Naive thymus-derived CD4-positive, alpha-beta T cell (primary cell): ENCODE measurements around the gene WWOX. TPM values are rescaled to one million over a fixed set of nuclear protein-coding genes. Genes with fewer than 3 reads are reported as not detected.

ENCODE experiments used
- ATAC-seq: fragments of 150-1000 bp; cut with Tn5 transposase; 2 replicates; pipeline ENCODE4 v1.10.0; 2021; ENCODE audit warnings: mild to moderate bottlenecking, moderate library complexity
- CTCF ChIA-PET: fragments of 350-600 bp; sonication (Branson Sonifier 250); formaldehyde crosslinking; loops from one replicate; lab custom pipeline; 2021; ENCODE audit warnings: antibody characterized with exemption; lab: Charles Lee
- POLR2A ChIA-PET: fragments of 350-600 bp; sonication (Branson Sonifier 250); formaldehyde crosslinking; loops from one replicate; lab custom pipeline; 2021; ENCODE audit warnings: antibody characterized with exemption, inconsistent platforms; lab: Charles Lee
- DNase-seq, 9 donors: peaks; one replicate each; pipeline versions ENCODE4 v3.0.0 to v3.0.0-alpha.2; 2020 to 2022; ENCODE audit warnings: mixed read lengths in 1 of 9
- H3K27ac ChIP-seq: one replicate; pipeline ENCODE4 v1.7.0; 2013; ENCODE audit warnings: mild to moderate bottlenecking, low read depth, low read length, moderate library complexity
- H3K27me3 ChIP-seq, 2 donors: one replicate each; pipeline ENCODE4 v1.7.0; 2013; ENCODE audit warnings: low read length in 2 of 2, mild to moderate bottlenecking in 2 of 2, moderate library complexity in 2 of 2; ENCODE audit not compliant: control insufficient read depth in 2 of 2, insufficient read depth in 2 of 2
- H3K36me3 ChIP-seq, 3 experiments: 1 replicate in 2 of 3; 2 replicates in 1 of 3; pipeline ENCODE4 v1.7.0; 2013; ENCODE audit warnings: low read length in 3 of 3, mild to moderate bottlenecking in 3 of 3, moderate library complexity in 1 of 3; ENCODE audit not compliant: insufficient read depth in 3 of 3, control insufficient read depth in 2 of 3
- H3K4me1 ChIP-seq, 2 donors: one replicate each; pipeline ENCODE4 v1.7.0; 2013; ENCODE audit warnings: low read length in 2 of 2, mild to moderate bottlenecking in 2 of 2, moderate library complexity in 1 of 2; ENCODE audit not compliant: control insufficient read depth in 2 of 2, insufficient read depth in 2 of 2
- H3K4me3 ChIP-seq: 2 replicates; pipeline ENCODE4 v1.7.0; 2013; ENCODE audit warnings: mild to moderate bottlenecking, low read length
- H3K9me3 ChIP-seq, 3 experiments: 1 replicate in 2 of 3; 2 replicates in 1 of 3; pipeline ENCODE4 v1.7.0; 2013; ENCODE audit warnings: low read length in 3 of 3; ENCODE audit not compliant: control insufficient read depth in 2 of 3
- H3K27ac Mint-ChIP-seq, 9 donors: one replicate each; pipeline ENCODE4 v1.8.0; 2020 to 2022; ENCODE audit warnings: mixed read lengths in 9 of 9, mild to moderate bottlenecking in 8 of 9, moderate library complexity in 5 of 9, inconsistent platforms in 2 of 9
- H3K27me3 Mint-ChIP-seq, 5 donors: one replicate each; pipeline ENCODE4 v1.8.0; 2021 to 2022; ENCODE audit warnings: mixed read lengths in 5 of 5, mild to moderate bottlenecking in 1 of 5
- H3K36me3 Mint-ChIP-seq, 5 donors: one replicate each; pipeline ENCODE4 v1.8.0; 2020 to 2022; ENCODE audit warnings: mixed read lengths in 5 of 5, mild to moderate bottlenecking in 3 of 5, inconsistent platforms in 1 of 5
- H3K4me1 Mint-ChIP-seq, 7 donors: one replicate each; pipeline ENCODE4 v1.8.0; 2020 to 2022; ENCODE audit warnings: mixed read lengths in 7 of 7, mild to moderate bottlenecking in 3 of 7, inconsistent platforms in 1 of 7
- H3K4me3 Mint-ChIP-seq, 10 donors: one replicate each; pipeline ENCODE4 v1.8.0; 2020 to 2022; ENCODE audit warnings: mild to moderate bottlenecking in 10 of 10, mixed read lengths in 10 of 10, moderate library complexity in 6 of 10, inconsistent platforms in 2 of 10
- H3K9me3 Mint-ChIP-seq, 11 donors: one replicate each; pipeline ENCODE4 v1.8.0; 2020 to 2022; ENCODE audit warnings: mixed read lengths in 11 of 11, mild to moderate bottlenecking in 4 of 11, inconsistent platforms in 1 of 11, moderate library complexity in 1 of 11
- intact Hi-C, 2 donors: fragments of 100-400 bp; cut with micrococcal nuclease; formaldehyde crosslinking; loops; one replicate each; pipeline ENCODE4 v1.15.1; 2023
- polyA plus RNA-seq, 2 donors: library from polyadenylated mRNA; unstranded; fragments of 300-500 nt; fragmentation: Illumina TruSeq; gene quantifications; one replicate each; pipeline ENCODE4 v1.2.3, GENCODE V29; 2021
- total RNA-seq, 6 experiments: library from RNA in 5 of 6; stranded (reverse) in 5 of 6; gene quantifications; 1 replicate in 5 of 6; 2 replicates in 1 of 6; pipeline ENCODE4 v1.2.3 and lab custom pipeline; 2021 to 2026

The WWOX gene
- total and polyA plus RNA-seq, 7 experiments from 2014 or later: 13.8 to 31.1 (median 20.8) TPM

DNA sequence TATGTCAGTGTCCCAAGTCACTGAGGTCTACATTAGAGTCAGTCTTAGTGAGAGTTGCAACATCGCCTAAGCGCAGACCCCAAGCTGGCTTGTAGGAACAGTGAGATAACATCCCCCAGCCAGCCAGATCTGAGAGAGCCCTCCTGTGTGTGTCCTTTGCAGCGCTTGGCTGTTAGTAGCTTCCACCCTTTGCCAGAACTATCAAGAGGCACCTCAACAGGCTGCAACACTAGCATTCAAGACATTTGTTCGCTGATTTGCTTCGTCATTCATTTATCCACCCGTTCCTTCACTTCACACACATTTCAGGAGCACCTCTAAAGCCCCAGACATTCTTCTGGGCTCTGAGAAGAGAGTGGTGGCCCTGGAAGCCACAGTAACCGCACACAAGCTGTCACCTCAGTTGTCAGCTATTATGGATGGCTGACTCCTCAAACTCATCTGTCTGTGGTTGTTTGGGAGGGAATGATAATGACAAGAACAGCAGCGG is 289.6 kb downstream of the WWOX start:
- intact Hi-C loops: no loop called here
- Mint-ChIP-seq H3K9me3 (peaks cover 0 to 9% (median 0%) of the 10 kb centered on the region in 11 donors), H3K4me3 (no peak overlapping the region), H3K4me1 (no peaks in the 10 kb centered on the region), H3K36me3 (peaks cover 0 to 62% (median 43%) of the 10 kb centered on the region in 5 donors), H3K27ac (no peak overlapping the region), H3K27me3 (no peaks in the 10 kb centered on the region)
- no peaks in the 10 kb centered on the region for H3K36me3 ChIP-seq
- H3K4me1 ChIP-seq: no peaks in the 10 kb centered on the region
- H3K27me3 ChIP-seq: no peaks in the 10 kb centered on the region
- no peak for DNase-seq
- H3K4me3 ChIP-seq: no peak overlapping the region
- ChIA-PET POLR2A (no interaction called here), CTCF (no interaction called here)
- no peak for ATAC-seq
- no peaks in the 10 kb centered on the region for H3K9me3 ChIP-seq
- no peak overlapping the region for H3K27ac ChIP-seq

DNA sequence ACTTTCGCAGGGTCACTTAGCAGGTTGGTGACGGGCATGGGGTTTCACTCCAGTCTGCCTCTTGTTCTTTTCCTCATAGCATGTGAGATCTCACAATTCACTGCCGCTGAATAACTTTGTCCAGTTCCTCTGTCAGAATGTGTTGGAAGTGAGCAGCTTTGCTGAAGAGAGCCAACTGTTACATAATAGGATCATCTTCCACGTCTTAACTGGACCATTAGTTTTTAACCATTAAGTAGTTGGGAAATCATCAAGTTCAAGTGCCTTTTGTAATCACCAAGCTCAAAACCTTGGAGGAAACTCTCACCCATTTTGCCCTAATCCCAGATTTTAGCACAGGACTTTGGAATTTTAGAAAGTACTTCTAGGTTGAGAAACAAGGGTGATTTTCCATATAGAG is 290.6 kb downstream of the WWOX start:
- Histone ChIP-seq H3K27me3 (no peaks in the 10 kb centered on the region), H3K4me3 (no peak overlapping the region), H3K4me1 (no peaks in the 10 kb centered on the region), H3K36me3 (no peaks in the 10 kb centered on the region), H3K27ac (no peak overlapping the region), H3K9me3 (no peaks in the 10 kb centered on the region)
- Mint-ChIP-seq H3K27ac (no peak overlapping the region), H3K27me3 (no peaks in the 10 kb centered on the region), H3K9me3 (peaks cover 0 to 9% (median 0%) of the 10 kb centered on the region in 11 donors), H3K4me1 (no peaks in the 10 kb centered on the region), H3K36me3 (peaks cover 0 to 72% (median 43%) of the 10 kb centered on the region in 5 donors), H3K4me3 (no peak overlapping the region)
- CTCF ChIA-PET: no interaction called here
- POLR2A ChIA-PET: no interaction called here
- no peak for ATAC-seq
- DNase-seq: no peak
- intact Hi-C loops: no loop called here

DNA sequence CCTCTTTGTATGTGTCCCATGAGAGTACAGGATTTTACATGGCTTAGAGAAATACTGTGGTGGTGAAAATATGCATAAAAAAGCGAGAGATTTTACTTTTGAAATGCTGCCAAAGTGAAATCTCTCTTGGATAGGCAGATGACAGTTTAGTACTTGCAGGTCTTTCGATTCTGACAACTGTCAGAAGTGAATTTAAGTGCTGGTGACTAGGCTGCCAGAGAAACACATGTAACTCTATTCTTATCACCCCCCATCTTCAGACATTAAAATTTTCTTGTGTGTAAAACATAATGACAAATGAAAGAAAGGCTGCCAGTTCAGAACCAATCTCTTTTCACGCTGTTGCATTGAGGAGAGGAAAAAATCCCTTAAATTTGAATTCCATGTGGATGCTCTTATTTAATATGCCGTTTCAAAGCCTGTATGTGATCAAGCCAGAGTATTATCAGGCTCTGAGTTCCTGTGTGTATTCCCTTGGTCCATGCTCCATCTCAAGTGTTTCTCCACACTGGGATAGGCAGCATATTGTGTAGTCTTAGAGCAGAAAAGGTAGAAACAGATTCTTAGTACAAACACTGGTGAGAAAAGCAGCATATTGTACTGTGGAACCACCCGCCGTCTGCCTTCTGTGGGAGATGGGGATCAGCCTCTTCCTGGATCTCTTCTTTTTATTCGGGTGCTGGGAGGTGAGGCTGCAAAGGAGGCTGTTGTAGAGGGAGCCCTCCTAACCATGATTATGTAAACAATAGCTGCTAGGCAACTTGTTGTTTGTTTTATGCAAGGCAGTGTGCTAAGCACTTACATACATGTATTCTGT is 291.3 kb downstream of the WWOX start:
- Histone ChIP-seq H3K4me3 (no peak overlapping the region), H3K27me3 (no peaks in the 10 kb centered on the region), H3K4me1 (no peaks in the 10 kb centered on the region), H3K36me3 (no peaks in the 10 kb centered on the region), H3K27ac (no peak overlapping the region), H3K9me3 (no peaks in the 10 kb centered on the region)
- H3K36me3 Mint-ChIP-seq: peaks cover 0 to 73% (median 43%) of the 10 kb centered on the region in 5 donors
- DNase-seq: no peak
- H3K4me1 Mint-ChIP-seq: no peaks in the 10 kb centered on the region
- ChIA-PET POLR2A (no interaction called here), CTCF (no interaction called here)
- H3K27ac Mint-ChIP-seq: no peak overlapping the region
- no peak overlapping the region for H3K4me3 Mint-ChIP-seq
- H3K9me3 Mint-ChIP-seq: peaks cover 0 to 9% (median 0%) of the 10 kb centered on the region in 11 donors
- no peak for ATAC-seq
- intact Hi-C loops: no loop called here
- H3K27me3 Mint-ChIP-seq: no peaks in the 10 kb centered on the region

DNA sequence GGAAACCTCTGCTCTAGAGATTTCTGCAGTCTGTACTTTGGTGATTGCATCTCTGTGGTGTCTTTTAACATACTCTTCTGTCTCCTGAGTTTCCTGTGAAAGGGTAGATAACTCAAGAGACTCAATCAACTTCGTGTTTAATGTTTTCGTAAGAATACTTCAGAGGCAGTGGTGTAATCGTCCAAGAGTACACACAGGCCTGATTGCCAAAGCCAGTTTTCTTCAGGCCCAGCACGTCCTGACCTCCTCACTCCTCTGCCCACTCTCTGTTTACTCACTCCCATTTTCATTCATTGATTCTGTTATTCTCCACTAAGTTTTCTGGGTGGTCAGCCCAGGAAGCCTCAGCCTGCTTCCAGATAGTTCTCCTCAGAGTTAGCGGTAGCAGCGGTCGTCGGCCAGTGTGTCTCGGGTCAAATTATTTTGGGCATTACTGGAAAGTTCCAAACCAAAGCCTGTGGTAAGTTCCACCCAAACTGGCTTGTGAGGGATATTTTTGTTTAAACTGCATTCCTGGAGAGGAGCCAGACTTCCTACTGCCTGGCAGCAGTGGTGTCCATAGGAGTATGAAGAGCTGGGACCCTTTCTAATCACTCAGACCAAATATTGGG is 293.2 kb downstream of the WWOX start:
- DNase-seq (no peak), ATAC-seq (no peak)
- no peaks in the 10 kb centered on the region for H3K4me1 Mint-ChIP-seq
- ChIA-PET POLR2A (no interaction called here), CTCF (no interaction called here)
- H3K9me3 Mint-ChIP-seq: peaks cover 0 to 9% (median 0%) of the 10 kb centered on the region in 11 donors
- intact Hi-C loops: no loop called here
- peaks cover 0 to 60% (median 32%) of the 10 kb centered on the region in 5 donors for H3K36me3 Mint-ChIP-seq
- H3K4me3 Mint-ChIP-seq: no peak overlapping the region
- Histone ChIP-seq H3K36me3 (no peaks in the 10 kb centered on the region), H3K4me1 (no peaks in the 10 kb centered on the region), H3K27ac (no peak overlapping the region), H3K9me3 (no peaks in the 10 kb centered on the region), H3K4me3 (no peak overlapping the region), H3K27me3 (no peaks in the 10 kb centered on the region)
- no peaks in the 10 kb centered on the region for H3K27me3 Mint-ChIP-seq
- peak overlapping the region in 1 of 9 donors; percentile 28 for H3K27ac Mint-ChIP-seq

DNA sequence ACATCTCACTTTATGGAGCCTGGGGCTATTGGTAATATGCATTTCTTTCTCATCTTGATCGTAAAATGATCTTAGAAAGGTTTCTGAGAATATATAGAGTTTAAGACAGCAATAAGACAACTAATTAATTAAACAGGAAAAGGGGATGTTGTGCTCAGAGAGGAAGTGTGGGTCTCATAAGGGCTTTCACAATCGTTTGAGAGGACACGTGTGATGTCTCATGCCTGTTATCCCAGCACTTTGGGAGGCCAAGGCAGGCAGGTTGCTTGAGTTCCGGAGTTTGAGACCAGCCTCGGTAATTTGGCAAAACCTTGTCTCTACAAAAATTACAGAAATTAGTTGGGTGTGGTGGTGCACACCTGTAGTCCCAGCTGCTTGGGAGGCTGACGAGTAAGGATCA is 295.6 kb downstream of the WWOX start:
- CTCF ChIA-PET: no interaction called here
- no peaks in the 10 kb centered on the region for H3K36me3 ChIP-seq
- H3K4me3 ChIP-seq: no peak overlapping the region
- H3K36me3 Mint-ChIP-seq: peaks cover 0 to 50% (median 21%) of the 10 kb centered on the region in 5 donors
- H3K27me3 Mint-ChIP-seq: no peaks in the 10 kb centered on the region
- H3K27ac Mint-ChIP-seq: peak overlapping the region in 1 of 9 donors; percentile 39
- H3K4me3 Mint-ChIP-seq: no peak overlapping the region
- no peak overlapping the region for H3K27ac ChIP-seq
- no peaks in the 10 kb centered on the region for H3K9me3 ChIP-seq
- intact Hi-C loops: no loop called here
- peaks cover 0 to 9% (median 0%) of the 10 kb centered on the region in 11 donors for H3K9me3 Mint-ChIP-seq
- ATAC-seq: no peak
- no peaks in the 10 kb centered on the region for H3K4me1 Mint-ChIP-seq
- no peaks in the 10 kb centered on the region for H3K4me1 ChIP-seq
- DNase-seq: no peak
- H3K27me3 ChIP-seq: no peaks in the 10 kb centered on the region
- POLR2A ChIA-PET: no interaction called here

DNA sequence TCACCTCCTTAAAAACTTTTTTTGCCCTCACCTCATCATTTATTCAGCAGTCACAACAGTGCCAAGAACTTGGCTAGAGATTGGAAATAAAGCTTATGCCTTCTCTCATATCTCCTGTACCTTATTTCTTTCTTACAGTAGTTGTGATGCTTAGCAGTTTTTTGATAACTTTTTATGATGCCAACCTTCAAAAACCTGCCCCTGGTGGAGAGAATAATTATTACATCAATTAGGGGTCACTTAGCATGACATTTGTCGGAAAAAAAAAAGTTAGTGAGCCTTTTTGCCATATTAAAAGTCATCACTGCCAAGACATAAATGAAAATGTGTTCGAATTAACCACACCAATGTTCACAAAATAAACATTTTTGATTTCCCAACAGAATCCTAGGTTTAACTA is 296.6 kb downstream of the WWOX start:
- ChIA-PET POLR2A (no interaction called here), CTCF (no interaction called here)
- Mint-ChIP-seq H3K4me1 (no peaks in the 10 kb centered on the region), H3K9me3 (peaks cover 0 to 9% (median 0%) of the 10 kb centered on the region in 11 donors), H3K27me3 (no peaks in the 10 kb centered on the region), H3K36me3 (peaks cover 0 to 47% (median 12%) of the 10 kb centered on the region in 5 donors), H3K27ac (no peak overlapping the region), H3K4me3 (no peak overlapping the region)
- no peak overlapping the region for H3K4me3 ChIP-seq
- no peak for DNase-seq
- intact Hi-C loops: no loop called here
- H3K27me3 ChIP-seq: no peaks in the 10 kb centered on the region
- H3K36me3 ChIP-seq: no peaks in the 10 kb centered on the region
- H3K4me1 ChIP-seq: no peaks in the 10 kb centered on the region
- H3K9me3 ChIP-seq: no peaks in the 10 kb centered on the region
- no peak for ATAC-seq
- H3K27ac ChIP-seq: no peak overlapping the region
